GM19324 (cell line): ENCODE measurements around the gene NCAPD3.

ENCODE experiments used
- ATAC-seq: cut with Tn5 transposase; IDR thresholded peaks from one replicate; pipeline ENCODE4 v1.9.1; 2021; ENCODE audit warnings: mild to moderate bottlenecking, moderate library complexity; ENCODE audit not compliant: unreplicated experiment, low FRiP score

Gene NCAPD3

DNA sequence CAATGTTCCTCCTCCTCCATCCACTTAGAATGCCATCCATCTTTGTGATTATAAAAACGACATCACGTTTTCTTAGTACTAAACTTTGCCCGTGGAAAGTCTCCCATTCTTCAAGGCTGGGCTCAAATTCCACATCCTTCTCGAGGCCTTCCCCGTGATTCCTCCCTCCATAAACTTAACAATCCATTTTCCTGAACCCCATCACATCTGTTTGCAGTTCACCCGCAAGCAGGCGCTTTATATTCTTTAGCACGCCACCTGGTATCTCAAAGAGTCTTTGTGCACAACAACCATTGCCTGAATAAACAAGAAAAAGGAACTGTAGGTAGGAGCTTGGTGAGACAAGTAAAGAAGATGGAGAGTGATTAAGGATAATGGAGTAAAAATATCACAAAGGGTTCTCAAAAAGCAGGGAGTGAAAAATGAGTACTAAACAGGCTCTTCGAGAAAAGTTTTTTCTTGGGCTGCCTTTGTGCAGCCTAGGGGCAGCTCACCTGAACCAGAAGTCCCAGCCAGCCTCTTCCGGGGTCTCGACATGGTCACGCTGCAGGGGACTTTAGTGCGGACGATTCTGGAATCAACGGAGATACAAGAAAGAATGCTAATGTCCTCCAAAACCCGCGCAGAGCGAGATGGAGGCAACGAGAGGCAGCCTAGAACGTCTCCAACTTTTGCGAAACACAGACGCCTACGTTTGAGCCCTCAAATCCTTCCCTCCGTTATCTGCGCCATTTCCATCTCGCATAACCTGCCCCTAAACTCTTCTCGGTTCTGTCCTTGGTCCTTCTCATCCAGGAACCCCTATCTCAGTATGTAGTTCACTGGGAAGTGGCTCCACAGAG, 28.8 kb upstream of the NCAPD3 start:
- ATAC-seq: no peak

DNA sequence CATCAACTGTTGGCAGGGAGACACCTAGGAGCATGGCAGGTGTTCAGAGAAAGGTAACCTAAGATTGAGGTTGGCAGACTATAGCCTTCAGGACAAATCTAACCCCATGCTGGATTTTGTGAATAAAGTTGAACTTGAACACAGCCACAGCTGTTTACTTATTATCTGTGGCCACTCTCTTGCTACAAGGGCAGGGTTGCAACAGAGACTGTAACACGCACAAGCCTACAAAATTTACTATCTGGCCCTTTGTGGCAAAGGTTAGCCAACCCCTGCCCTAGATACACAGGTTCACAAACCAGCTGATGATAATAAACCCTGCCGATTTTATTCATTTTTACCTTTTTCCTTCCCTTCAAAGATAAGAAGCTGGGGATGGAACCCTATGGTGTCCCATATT, 26.9 kb upstream of the NCAPD3 start:
- ATAC-seq: no peak

DNA sequence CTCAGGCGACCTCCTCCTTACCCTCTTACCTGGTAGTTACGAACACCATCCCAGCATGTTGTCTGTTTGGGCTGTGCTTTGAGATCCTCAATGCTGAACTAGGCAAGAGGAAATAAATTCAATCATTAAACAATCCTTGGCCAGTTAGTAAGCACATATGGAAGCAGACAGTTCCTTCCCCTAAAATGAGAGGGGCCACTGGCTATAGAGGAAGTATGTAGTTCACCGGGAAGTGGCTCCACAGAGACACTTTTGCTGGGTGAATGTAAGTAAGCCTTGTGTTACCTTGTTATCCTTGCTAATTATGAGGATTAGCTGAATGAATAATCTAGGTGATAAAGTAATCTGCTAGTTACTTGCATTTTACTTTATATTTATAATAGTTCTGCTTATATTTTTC, 26.5 kb upstream of the NCAPD3 start:
- ATAC-seq: no peak

DNA sequence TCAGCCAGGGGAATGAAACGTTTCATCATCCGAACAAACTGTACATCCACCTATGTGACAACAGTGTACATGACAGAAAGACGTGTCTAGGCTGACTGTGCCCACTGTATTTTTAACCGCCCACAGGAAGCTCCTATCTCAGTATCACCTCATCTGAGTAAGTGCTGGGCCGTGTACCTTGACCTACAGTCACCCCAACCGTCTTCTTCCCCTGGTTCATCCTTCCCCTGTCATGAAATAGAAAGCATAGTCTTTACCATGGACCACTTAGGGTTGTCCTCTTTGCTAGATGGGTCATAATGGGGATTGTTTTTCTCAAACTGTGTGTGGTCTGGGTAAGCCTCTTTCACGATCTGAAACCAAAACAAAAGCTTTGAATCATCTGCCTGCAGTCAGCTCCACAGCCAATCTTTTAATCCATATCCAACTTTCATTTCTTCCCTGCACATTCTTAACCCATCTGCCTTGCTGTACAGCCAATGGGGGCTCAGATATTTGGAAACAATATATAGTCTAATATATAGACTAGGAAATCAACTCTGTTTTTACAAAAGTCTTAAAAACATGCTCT, 25.2 kb upstream of the NCAPD3 start:
- ATAC-seq: no peak

DNA sequence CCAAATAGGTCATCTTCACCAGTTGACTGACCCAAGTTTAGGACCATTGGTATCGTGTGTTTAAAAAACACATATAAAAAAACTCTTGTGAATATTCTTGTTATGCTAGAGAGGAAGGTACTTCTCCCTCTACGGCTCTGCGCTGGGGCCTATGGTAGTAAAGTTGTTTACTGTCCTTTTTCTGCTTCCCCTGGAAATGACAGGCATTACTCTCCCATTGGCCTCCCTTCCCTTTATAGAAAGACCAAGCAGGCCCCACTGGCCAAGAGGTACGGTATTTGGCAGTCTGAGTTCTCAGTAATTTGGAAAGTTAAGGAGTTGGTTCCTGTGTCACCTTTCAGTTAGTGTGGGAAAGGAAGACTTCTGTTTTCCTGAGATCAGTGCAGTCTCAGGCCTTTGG, 22.9 kb upstream of the NCAPD3 start:
- no peak for ATAC-seq

DNA sequence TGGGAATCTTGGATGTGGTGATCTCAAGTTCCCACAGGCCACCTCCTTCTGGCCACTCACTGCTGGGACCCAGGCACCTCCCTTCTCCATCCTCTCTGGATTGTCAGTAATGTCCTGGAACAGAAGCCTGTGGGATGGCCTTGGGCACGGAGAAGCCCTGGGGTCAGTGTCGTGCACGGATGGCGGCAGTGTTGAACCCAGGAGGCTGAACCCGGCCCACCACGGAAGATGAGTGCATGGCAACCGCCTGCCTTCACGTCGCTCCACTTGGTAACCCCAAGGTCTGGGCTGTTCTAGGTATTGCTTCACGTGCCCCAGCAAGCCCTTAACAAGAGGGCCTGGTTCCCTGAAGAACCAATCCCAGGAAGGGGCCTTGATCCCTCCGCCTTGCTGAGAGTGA, 22.3 kb upstream of the NCAPD3 start:
- ATAC-seq: no peak

DNA sequence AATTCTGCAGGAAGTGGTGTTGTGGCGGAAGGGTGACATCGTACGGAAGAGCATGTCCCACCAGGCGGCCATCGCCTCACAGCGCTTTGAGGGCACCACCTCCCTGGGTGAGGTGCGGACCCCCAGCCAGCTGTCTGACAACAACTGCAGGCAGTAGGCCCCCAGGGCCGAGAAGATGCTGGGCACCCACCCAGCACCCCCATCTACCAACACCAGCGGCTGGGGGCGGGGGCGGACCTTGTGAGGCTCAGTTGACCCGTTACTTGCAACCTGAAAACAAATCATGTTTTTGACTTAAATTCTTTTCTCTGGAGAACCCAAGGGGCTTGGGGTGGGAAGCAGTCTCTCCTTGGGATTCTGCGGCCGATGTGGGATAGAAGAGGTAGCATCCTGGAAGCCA, 21.7 kb upstream of the NCAPD3 start:
- no peak for ATAC-seq

DNA sequence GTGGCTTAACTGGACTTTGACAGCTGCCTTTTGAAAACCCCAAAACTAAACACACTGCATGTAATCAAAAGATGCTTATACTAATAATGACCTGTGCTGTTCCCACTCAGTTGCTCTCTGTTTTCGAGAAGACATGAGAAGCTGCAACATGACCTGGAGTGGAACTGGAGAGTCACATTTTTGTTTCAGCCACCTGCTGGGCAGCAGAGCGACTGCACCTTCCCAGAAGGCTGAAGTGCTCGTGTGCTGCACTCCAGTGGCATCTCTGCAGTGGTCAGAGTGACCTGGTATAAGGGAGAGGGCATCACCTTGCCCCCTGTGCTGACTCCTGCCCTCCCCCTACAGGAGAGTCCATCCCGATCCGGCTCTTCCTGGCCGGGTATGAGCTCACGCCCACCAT, 20.8 kb upstream of the NCAPD3 start:
- peak; percentile 58 for ATAC-seq

DNA sequence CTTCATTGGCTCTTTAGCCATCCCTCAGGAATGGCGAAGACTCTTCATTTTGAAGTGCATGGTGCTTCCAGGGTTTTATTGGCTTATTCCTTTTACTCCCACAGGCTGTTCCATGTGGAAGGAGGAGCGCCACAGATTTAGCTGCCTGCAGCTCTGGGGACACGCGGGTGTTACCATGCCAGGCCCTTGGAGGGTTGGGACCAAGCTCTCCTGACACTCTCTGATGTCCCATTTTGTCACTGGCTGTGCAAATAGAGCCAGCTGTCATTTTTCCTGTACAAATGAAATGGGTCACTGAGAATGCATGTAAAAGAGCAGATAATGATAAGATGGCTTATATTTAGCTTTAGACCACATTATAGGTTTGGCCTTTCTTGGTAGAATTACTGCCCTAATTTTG, 20.1 kb upstream of the NCAPD3 start:
- ATAC-seq: no peak

DNA sequence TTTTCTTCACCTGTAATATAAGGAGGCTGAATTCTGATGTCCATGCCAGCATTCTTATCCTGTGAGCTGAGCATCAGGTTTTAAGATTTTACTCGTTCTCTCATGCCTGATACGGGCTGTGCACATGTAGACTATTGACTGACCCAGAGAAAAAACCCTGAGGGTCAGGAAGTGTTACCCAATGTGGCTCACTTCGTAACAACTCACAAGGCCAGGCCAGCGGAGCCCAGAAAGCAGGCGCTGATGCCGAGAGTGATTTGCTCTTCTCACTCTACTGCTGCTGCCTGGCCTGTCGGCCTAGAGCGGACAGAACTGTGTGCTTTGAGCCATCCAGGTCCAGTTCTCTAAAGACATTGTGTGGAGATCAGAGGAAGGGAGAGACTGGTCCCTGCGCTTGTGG, 18.6 kb upstream of the NCAPD3 start:
- no peak for ATAC-seq

DNA sequence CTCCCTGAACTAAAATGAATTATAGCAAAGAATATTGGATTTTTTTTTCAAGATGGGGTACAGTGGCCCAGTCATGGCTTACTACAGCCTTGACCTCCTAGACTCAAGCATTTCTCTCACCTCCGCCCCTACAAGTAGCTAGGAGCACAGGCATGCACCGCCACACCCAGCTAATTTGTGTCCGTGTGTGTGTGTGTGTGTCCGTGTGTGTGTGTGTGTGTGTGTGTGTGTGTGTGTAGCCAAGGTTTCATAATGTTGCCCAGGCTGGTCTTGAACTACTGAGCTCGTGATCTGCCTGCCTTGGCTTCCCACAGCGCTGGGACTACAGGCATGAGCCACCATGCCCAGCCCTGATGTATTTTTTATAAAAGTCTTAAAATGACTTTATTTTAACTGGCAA, 16.8 kb upstream of the NCAPD3 start:
- ATAC-seq: no peak

DNA sequence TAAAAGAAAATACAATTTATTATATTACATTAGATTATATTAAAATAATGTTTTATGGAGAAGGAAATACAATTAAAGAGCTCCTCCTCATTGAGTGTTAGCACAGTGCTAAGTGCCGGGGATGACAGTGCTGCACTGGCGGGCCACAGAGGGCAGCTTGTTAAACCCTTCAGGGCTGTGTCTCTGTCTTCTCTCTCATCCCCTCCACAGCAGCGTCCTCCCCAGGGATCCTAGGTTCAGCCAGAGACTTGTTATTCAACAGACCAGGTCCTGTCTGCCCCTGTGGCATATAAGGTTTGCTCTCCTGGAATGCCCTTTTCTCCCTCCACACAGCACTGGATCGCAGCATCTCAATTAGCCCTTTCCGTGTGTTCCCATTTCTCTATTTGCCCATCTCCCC, 15.2 kb upstream of the NCAPD3 start:
- no peak for ATAC-seq

DNA sequence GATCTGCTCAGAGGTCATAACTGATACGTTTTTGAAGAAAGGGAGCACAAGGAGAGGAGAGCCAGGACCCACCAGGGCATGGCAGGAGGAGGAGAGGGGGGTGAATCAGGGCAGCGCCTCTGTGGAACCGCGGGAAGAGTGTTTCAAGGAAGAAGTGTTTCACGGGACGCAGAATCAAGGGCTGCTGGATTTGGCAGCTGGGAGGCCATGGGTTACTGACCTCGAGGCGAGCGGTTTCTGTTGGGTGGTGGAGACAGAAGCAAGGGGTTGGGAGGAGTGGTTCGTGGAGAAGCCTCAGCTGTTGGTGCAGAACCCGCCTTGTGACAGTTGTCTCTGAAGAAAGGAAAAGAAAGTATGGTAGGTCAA, 13.8 kb upstream of the NCAPD3 start:
- ATAC-seq: no peak

DNA sequence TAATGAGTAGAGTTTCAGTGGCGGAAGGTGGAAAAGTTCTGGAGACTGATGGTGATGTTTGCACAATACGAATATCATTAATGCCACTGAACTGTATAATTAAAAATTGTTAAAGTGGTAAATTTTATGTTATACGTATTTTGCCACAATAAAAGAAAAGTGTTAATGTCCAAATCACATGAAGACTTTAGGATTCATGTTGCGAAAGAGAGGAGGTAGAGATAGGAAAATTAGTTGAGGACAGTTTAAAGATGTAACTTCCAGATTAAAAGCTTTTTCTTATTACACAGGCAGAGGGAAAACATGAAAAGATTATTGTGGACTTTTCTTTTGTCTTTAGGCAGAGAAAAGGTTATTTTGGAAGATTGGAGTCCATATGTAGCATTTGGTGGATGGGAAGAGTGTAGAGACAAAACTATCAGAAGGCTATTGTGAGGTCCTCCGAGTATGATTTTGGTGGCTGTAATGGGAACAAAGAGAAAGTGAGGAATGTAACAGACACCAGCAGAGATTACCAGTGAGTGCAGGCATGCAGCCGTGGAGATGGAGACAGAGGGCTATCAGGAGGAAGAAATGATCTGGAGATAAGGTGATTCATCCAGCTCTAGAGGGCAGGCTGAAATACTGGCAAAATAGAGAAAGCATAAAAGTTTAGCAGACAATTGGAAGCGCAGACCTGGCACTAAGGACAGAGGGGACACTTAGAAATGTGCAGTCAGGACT, 13.2 kb upstream of the NCAPD3 start:
- ATAC-seq: no peak

DNA sequence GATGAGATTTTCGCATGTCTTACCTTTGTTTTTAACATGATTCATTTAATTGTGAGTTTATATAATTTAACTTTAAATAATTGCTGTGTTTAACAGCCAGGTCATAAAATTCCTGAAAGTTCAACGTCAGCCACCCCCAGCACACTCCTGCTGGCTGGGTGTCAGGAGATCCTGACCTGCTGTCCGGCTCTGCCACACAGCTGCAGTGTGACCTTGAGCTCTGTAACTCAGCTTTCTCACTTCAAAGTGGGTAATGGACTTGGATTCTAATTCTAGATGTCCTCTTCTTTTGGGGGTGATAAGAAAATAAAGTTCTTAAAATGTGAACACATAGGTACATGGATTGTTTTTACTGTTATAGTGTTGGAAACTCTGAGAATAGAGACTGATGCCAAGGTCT, 11.6 kb upstream of the NCAPD3 start:
- ATAC-seq: no peak

DNA sequence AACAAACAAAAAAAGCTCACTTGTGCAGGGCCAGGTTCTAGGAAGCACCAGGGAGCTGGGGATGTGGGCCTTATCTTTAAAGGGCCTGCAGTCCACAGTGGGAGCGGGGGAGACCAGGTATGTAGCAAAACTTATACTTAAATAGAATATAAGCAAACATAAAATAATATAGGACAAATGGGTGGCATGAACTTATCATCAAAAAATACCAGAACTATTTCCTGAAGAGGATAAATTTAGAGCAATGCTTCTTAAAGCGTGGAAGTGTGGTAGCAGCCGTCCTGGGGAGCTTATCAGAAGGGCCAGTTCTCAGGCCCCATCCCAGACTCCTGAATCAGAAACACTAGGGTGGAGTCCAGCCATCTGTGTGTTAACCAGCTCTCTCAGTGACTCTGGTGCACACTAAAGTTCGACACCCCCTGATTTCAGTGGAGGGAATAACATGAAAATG, 10.0 kb upstream of the NCAPD3 start:
- ATAC-seq: no peak

DNA sequence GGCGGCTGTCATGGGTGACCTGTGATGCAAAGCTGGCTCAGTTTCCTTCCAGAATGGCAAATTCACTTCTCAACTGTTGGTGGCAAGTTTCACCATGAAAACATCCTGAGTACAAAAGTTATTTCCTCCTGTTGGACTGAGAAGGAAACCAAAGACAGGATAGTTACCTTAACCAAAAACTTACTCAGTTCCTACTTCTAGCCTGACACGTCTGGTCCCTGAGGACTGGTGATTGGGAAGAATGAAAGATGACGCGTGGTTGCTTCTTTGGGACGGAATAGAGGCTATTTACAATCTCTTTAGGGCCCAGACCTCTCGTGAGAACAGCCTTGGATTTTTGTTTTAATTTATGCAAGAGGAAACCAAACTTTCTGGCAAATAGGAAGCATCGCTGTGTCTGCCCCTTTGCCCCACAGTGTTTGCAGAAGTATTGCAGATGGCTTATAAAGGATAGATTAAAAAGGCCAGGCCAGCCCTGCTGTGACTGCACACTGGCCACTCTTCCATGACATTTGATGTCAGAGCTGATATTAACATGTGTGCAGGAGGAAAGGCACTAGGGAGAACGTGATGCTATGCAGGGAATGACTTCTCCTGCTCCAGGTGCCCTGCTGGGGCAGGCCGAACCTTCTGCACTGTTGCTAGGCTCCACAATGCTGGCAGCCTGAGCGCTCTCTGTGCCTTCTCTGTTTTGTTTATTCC, 8.3 kb upstream of the NCAPD3 start:
- ATAC-seq: no peak

DNA sequence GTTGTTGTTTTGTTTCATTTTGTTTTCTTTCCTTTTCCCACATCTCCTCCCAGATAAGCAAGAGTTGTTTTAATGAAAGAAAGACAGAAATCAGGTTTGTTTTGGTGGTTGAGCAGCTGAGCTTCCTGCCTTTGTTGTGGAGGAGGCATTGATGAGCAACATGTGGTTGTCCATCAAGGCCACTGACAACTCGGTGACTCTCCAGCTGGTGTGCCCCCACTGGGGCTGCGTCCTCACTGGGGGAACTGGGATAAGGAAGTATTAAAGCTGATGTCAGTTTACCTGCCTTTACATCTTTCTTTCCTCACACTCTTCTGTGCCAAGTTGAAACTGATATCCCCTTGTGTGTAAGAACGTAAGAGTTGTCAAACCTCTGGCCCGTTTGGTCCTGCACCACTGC, 6.6 kb upstream of the NCAPD3 start:
- no peak for ATAC-seq

DNA sequence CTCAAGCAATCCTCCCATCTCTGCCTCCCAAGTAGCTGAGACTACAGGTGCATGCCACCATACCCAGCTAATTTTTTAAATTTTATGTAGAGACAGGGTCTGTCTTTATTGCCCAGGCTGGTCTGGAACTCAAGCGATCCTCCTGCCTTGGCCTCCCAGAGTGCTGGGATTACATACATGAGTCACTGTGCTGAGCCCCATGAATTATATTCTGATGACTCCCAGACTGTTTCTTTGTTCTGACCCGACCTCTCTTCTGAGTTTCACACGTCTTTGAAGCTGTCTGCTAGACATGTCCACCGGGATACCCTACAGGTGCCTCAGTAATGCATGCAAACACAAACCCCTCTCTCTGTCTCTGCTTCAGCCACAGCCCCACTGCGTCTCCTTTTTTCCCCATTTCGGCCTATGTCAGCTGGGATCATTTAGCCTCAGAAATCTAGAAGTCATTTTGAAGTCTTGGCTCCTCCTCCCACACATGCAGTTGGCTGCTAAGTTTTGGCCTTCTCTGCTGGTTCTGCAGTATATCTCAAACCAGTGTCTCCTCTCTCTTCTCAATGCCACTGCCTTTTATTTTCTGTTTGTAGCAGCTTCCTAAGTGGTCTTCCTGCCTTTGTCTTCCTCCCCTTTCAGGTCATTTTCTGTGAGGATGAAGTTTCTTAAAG, 5.5 kb upstream of the NCAPD3 start:
- ATAC-seq: no peak

DNA sequence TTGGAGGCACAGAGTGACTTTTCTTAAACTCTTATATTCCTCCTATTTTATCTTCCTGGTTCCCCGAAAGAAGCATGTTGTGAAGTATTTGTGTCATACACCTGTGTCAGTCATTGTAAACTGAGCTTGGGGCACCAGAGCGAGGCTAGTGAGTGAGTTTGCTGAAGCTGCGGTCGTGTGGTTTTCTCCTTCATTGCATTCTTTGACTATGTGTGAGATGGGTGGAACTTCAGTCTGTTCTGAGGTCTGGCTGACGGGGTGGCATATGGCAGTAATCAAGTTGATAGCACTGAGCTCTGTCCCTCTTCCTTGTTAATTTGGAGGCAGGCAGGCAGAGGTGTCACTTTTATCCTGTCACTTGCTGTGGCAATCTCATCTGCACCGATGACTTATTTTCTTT, 4.9 kb upstream of the NCAPD3 start:
- ATAC-seq: peak; percentile 38
